Measurements from ENCODE around the gene ZNF609.
A peak's percentile ranks its signal among the peaks of the same experiment; 100 is the strongest.

The ZNF609 gene
- total RNA-seq = 171 to 197 reads per million in 2 donors

GRCh38 chr15:64460206-64460723, at the start of gene ZNF609:
Gene ZNF609 (plus strand): TSS chr15:64460578. CDS start chr15:64499420, 38,842 bp downstream.
- DNase-seq = peak; percentile 90

GRCh38 chr15:64412216-64412615, 48.2 kb upstream of the ZNF609 start:
- DNase-seq = no peak

- no peak for DNase-seq
Observed at GRCh38 chr15:64422697-64423096, 37.7 kb upstream of the ZNF609 start.

- no peak for DNase-seq
Observed at GRCh38 chr15:64423970-64424369, 36.4 kb upstream of the ZNF609 start.

GRCh38 chr15:64425221-64425620, 35.2 kb upstream of the ZNF609 start:
- no peak for DNase-seq

- no peak for DNase-seq
Observed at GRCh38 chr15:64426845-64427465, 33.4 kb upstream of the ZNF609 start.

- DNase-seq = no peak
Observed at GRCh38 chr15:64429448-64429847, 30.9 kb upstream of the ZNF609 start.

- peak; percentile 3 for DNase-seq
Observed at GRCh38 chr15:64430000-64430735, 30.2 kb upstream of the ZNF609 start.

- DNase-seq = no peak
Observed at GRCh38 chr15:64437982-64438381, 22.4 kb upstream of the ZNF609 start.

GRCh38 chr15:64438653-64439447, 21.5 kb upstream of the ZNF609 start:
- DNase-seq = no peak

- no peak for DNase-seq
Observed at GRCh38 chr15:64441852-64442251, 18.5 kb upstream of the ZNF609 start.

- DNase-seq = no peak
Observed at GRCh38 chr15:64443016-64443415, 17.4 kb upstream of the ZNF609 start.

GRCh38 chr15:64443747-64444621, 16.4 kb upstream of the ZNF609 start:
- DNase-seq = no peak

GRCh38 chr15:64444836-64445235, 15.5 kb upstream of the ZNF609 start:
- no peak for DNase-seq

- DNase-seq = no peak
Observed at GRCh38 chr15:64447536-64448315, 12.7 kb upstream of the ZNF609 start.

GRCh38 chr15:64452988-64453688, 7.2 kb upstream of the ZNF609 start:
- no peak for DNase-seq

- DNase-seq = no peak
Observed at GRCh38 chr15:64453689-64454037, 6.7 kb upstream of the ZNF609 start.

GRCh38 chr15:64454282-64454681, 6.1 kb upstream of the ZNF609 start:
- no peak for DNase-seq

- no peak for DNase-seq
Observed at GRCh38 chr15:64455961-64456371, 4.4 kb upstream of the ZNF609 start.

- no peak for DNase-seq
Observed at GRCh38 chr15:64456634-64457108, 3.7 kb upstream of the ZNF609 start.

All from T-helper 9 cell (primary cell).